OCI-LY1 (cell line): ENCODE data around the gene RHEBL1.

Experiments
- H2AFZ ChIP-seq: fragments of 200-600 bp; sonication (generic), shearing (Covaris generic); 2 replicates; pipeline ENCODE4 v1.6.0; 2014; ENCODE audit warnings: antibody characterized with exemption, mild to moderate bottlenecking, low read length
- H3F3A ChIP-seq: fragments of 200-600 bp; sonication (generic), shearing (Covaris generic); 2 replicates; pipeline ENCODE4 v1.6.0; 2014; ENCODE audit warnings: mild to moderate bottlenecking, antibody characterized with exemption, low read length, moderate library complexity; ENCODE audit not compliant: insufficient read depth
- H3K27ac ChIP-seq: fragments of 200-600 bp; sonication (generic); 2 replicates; pipeline ENCODE4 v1.5.1; 2014; ENCODE audit warnings: low read length, mixed run types, mild to moderate bottlenecking, low read depth; ENCODE audit not compliant: poor library complexity, severe bottlenecking
- H3K27me3 ChIP-seq: fragments of 200-600 bp; sonication (generic); 2 replicates; pipeline ENCODE4 v1.6.0; 2014; ENCODE audit warnings: antibody characterized with exemption, mild to moderate bottlenecking, low read length, moderate library complexity; ENCODE audit not compliant: insufficient read depth
- H3K36me3 ChIP-seq: fragments of 200-600 bp; sonication (generic); 2 replicates; pipeline ENCODE4 v1.6.1; 2014; ENCODE audit warnings: mild to moderate bottlenecking, antibody characterized with exemption, low read length, moderate library complexity, mixed read lengths; ENCODE audit not compliant: insufficient read depth
- H3K4me1 ChIP-seq: fragments of 200-600 bp; sonication (generic); 2 replicates; pipeline ENCODE4 v1.5.1; 2014; ENCODE audit warnings: mild to moderate bottlenecking, low read length, moderate library complexity; ENCODE audit not compliant: insufficient read depth, severe bottlenecking
- H3K4me2 ChIP-seq: fragments of 200-600 bp; sonication (generic), shearing (Covaris generic); 2 replicates; pipeline ENCODE4 v1.6.1; 2014; ENCODE audit warnings: low read length
- H3K4me3 ChIP-seq: fragments of 200-600 bp; sonication (generic); 2 replicates; pipeline ENCODE4 v1.5.1; 2014; ENCODE audit warnings: low read length, low read depth, mild to moderate bottlenecking, mixed read lengths; ENCODE audit not compliant: poor library complexity, severe bottlenecking
- H3K79me2 ChIP-seq: fragments of 200-600 bp; shearing (Covaris generic); 2 replicates; pipeline ENCODE4 v1.6.1; 2016; ENCODE audit warnings: mixed run types, low read length, mixed read lengths; ENCODE audit not compliant: insufficient read depth
- H3K9ac ChIP-seq: fragments of 200-600 bp; sonication (generic), shearing (Covaris generic); 2 replicates; pipeline ENCODE4 v1.6.1; 2014; ENCODE audit warnings: mild to moderate bottlenecking, low read length, mixed read lengths
- H3K9me2 ChIP-seq: fragments of 200-600 bp; sonication (generic), shearing (Covaris generic); 2 replicates; pipeline ENCODE4 v1.6.1; 2014; ENCODE audit warnings: low read depth, mild to moderate bottlenecking, low read length, mixed read lengths
- H3K9me3 ChIP-seq: fragments of 200-600 bp; shearing (Covaris generic); 2 replicates; pipeline ENCODE4 v1.6.1; 2014; ENCODE audit warnings: low read length, mixed read lengths
- H4K20me1 ChIP-seq: fragments of 200-600 bp; sonication (generic), shearing (Covaris generic); 2 replicates; pipeline ENCODE4 v1.6.0; 2016; ENCODE audit warnings: mild to moderate bottlenecking, low read length; ENCODE audit not compliant: insufficient read depth
- CTCF ChIP-seq: fragments of 200-600 bp; sonication (generic), shearing (Covaris generic); IDR thresholded peaks from 2 replicates; pipeline ENCODE4 v1.5.1; 2017; ENCODE audit warnings: mild to moderate bottlenecking, antibody characterized with exemption, low read length, moderate library complexity, mixed read lengths
- EZH2 ChIP-seq: fragments of 200-600 bp; sonication (generic), shearing (Covaris generic); IDR thresholded peaks from 2 replicates; pipeline ENCODE4 v1.8.0; 2017; ENCODE audit warnings: borderline replicate concordance, mixed run types, mild to moderate bottlenecking, antibody characterized with exemption, low read length, moderate library complexity, mixed read lengths

The RHEBL1 gene

DNA sequence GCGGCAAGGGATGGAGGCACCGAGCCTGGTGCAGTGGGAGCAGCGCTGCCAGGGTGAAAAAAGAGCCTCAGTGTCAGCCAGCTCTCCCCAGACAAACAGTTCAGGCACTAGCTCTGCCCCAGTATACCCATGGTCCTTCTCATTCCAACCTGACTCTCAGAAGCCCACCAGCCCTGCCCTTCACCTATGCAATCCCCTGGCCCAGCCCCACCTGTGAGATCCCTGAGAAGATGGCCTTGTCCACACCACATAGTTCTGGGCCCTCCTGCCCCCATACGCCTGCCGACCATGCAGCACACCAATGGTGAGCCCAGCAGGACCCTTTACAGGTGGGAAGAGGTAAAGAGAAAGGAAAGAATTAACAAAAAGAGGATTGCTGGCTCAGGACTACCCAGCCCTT lies 15.7 kb downstream of the RHEBL1 start:
- TF ChIP-seq EZH2 (no peak), CTCF (no peak)
- H3K4me2 ChIP-seq = no peak overlapping the region
- H3K4me1 ChIP-seq = peaks cover 37% of the 10 kb centered on the region
- no peak overlapping the region for H3K9ac ChIP-seq
- no peaks in the 10 kb centered on the region for H3F3A ChIP-seq
- H3K9me2 ChIP-seq = no peaks in the 10 kb centered on the region
- H3K79me2 ChIP-seq = peaks cover 44% of the 10 kb centered on the region
- no peak overlapping the region for H3K27ac ChIP-seq
- H2AFZ ChIP-seq = no peak overlapping the region
- H3K36me3 ChIP-seq = peaks cover 67% of the 10 kb centered on the region
- H3K4me3 ChIP-seq = no peak overlapping the region
- H3K9me3 ChIP-seq = no peaks in the 10 kb centered on the region
- no peaks in the 10 kb centered on the region for H3K27me3 ChIP-seq
- H4K20me1 ChIP-seq = 0 out of 2 replicates have a peak, but pooled peaks cover 2% of the 10 kb centered on the region

- H3K4me2 ChIP-seq = no peak overlapping the region
- H3K27me3 ChIP-seq = no peaks in the 10 kb centered on the region
- H4K20me1 ChIP-seq = 0 out of 2 replicates have a peak, but pooled peaks cover 2% of the 10 kb centered on the region
- H3K9me3 ChIP-seq = no peaks in the 10 kb centered on the region
- TF ChIP-seq CTCF = no peak
- TF ChIP-seq EZH2 = no peak
- peaks cover 29% of the 10 kb centered on the region for H3K79me2 ChIP-seq
- no peak overlapping the region for H2AFZ ChIP-seq
- H3F3A ChIP-seq = no peaks in the 10 kb centered on the region
- peaks cover 22% of the 10 kb centered on the region for H3K4me1 ChIP-seq
- H3K27ac ChIP-seq = no peak overlapping the region
- peaks cover 81% of the 10 kb centered on the region for H3K36me3 ChIP-seq
- H3K4me3 ChIP-seq = no peak overlapping the region
- no peak overlapping the region for H3K9ac ChIP-seq
- H3K9me2 ChIP-seq = no peaks in the 10 kb centered on the region
These were observed 17.1 kb downstream of the RHEBL1 start for GRCh38 chr12:49052451-49053208.

DNA sequence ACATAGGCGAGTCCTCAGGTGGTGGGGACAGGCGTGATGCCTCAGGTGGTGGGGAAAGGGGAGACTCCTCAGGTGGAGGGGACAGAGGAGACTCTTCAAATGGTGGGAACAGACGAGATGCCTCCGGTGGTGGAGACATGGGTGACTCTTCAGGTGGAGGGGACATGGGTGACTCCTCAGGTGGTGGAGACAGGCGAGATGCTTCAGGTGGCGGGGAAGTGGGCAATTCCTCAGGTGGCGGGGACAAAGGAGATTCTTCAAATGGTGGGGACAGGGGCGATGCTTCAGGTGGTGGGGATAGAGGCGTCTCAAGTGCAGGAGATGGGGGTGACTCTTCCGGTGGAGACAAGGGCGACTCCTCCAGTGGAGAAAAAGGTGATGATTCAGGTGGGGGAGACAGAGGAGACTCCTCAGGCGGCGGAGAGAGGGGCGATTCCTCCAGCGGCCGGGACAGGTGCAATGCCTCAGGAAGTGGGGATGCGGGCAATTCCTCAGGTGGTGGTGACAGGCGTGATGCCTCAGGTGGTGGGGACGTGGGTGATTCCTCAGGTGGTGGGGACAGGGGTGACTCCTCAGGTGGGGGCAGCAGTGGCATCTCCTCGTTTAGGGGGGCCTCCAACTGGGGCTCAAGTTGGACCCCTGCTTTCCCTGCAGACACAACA lies 17.9 kb downstream of the RHEBL1 start:
- no peaks in the 10 kb centered on the region for H3K9me3 ChIP-seq
- H3K4me3 ChIP-seq = no peak overlapping the region
- no peak overlapping the region for H3K27ac ChIP-seq
- no peak overlapping the region for H3K9ac ChIP-seq
- peaks cover 89% of the 10 kb centered on the region for H3K36me3 ChIP-seq
- H3K79me2 ChIP-seq = peaks cover 22% of the 10 kb centered on the region
- H3K27me3 ChIP-seq = no peaks in the 10 kb centered on the region
- H4K20me1 ChIP-seq = 0 out of 2 replicates have a peak, but pooled peaks cover 2% of the 10 kb centered on the region
- no peaks in the 10 kb centered on the region for H3K9me2 ChIP-seq
- H2AFZ ChIP-seq = no peak overlapping the region
- H3K4me1 ChIP-seq = peaks cover 15% of the 10 kb centered on the region
- no peaks in the 10 kb centered on the region for H3F3A ChIP-seq
- no peak overlapping the region for H3K4me2 ChIP-seq
- no peak for TF ChIP-seq EZH2
- no peak for TF ChIP-seq CTCF
